Esophagus muscularis mucosa (tissue), 4 donors: ENCODE results near the gene SH3PXD2A.

Source experiments
- CTCF ChIP-seq, 3 experiments: fragments of 200-600 bp in 2 of 3; fragments of 450-650 bp in 1 of 3; sonication (generic) in 2 of 3; IDR thresholded peaks; one replicate each; pipeline ENCODE4 v1.5.1; 2017 to 2019; ENCODE audit warnings: antibody characterized with exemption in 3 of 3, mild to moderate bottlenecking in 2 of 3, moderate library complexity in 1 of 3
- EP300 ChIP-seq: sonication (generic); formaldehyde crosslinking; IDR thresholded peaks from one replicate; pipeline ENCODE4 v1.6.1; 2017; ENCODE audit warnings: antibody characterized with exemption
- POLR2A ChIP-seq: fragments of 450-650 bp; IDR thresholded peaks from one replicate; pipeline ENCODE4 v1.6.1; 2017; ENCODE audit warnings: antibody characterized with exemption, moderate library complexity, mild to moderate bottlenecking, low read depth
- POLR2AphosphoS5 ChIP-seq, 2 donors: sonication (generic); formaldehyde crosslinking; IDR thresholded peaks; one replicate each; pipeline ENCODE4 v1.6.1; 2017; ENCODE audit warnings: antibody characterized with exemption in 2 of 2

GRCh38 chr10:103793429-103793828, 61.9 kb downstream of the SH3PXD2A start:
- TF ChIP-seq POLR2A (no peak), CTCF (IDR thresholded peaks at IDR 0.05) (no peak), POLR2AphosphoS5 (IDR thresholded peaks at IDR 0.05) (no peak), EP300 (no peak)
